ENCODE results near the gene STX8. TPM values are rescaled to one million over a fixed set of nuclear protein-coding genes. Genes with fewer than 3 reads are reported as not detected.

STX8 gene
- total RNA-seq, 1 experiment from 2014 or later: 49.0 TPM

DNA sequence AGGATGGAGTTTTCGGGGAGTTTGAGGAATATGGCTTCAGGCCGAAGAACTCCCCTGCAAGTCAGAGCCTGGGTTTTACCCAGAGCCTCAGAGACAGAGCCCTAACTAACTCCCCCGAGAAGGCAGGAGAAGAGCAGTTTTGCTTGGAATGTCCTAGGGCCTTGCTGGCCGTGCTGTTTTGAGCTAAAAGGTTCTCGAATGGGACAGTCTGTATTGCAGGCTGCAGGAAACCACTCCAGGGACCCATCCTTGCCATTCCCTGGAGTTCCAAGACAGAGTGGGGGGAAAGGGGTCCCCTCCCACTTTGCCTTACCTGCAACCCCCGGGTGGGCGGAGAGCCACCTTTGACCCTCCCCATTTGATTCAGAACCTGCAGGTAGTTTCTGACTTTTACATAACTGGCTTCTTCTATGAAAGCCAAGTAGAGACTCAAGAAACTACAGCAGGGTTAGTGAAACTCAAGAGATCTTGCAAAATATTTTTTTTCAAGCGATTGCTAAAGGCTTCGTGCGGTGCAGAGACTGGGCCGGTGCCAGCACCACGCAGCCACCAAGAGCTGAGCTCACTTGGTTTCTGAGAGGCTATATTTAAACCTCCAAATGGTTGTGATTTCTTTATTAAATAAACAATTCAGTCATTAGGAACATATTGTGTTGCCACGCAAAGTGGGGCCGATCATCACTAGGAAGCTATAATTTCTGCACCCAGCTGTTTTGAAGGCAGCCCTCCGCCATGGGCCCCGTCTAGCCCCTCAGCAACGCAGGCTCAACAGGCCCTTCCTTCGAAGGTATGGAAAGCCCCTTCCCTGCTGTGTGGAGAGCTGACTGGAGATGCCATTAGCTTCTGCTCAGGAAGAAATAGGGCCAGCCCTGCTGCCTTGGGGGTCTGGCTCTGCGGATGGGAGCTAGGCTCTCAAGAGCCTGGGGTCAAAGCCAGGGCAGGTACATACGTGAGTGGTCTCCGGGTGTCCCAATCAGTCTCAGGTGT is 331.3 kb downstream of the STX8 start:
- no peak for DNase-seq (ENCODE audit: unreplicated experiment)
- no peak overlapping the region for H3K27ac Mint-ChIP-seq (ENCODE audit: low read depth, unreplicated experiment)
- intact Hi-C loops (cut with micrococcal nuclease): no loop called here
- H3K9me3 Mint-ChIP-seq (ENCODE audit: unreplicated experiment): no peaks in the 10 kb centered on the region
- TF ChIP-seq, protein P1, sequence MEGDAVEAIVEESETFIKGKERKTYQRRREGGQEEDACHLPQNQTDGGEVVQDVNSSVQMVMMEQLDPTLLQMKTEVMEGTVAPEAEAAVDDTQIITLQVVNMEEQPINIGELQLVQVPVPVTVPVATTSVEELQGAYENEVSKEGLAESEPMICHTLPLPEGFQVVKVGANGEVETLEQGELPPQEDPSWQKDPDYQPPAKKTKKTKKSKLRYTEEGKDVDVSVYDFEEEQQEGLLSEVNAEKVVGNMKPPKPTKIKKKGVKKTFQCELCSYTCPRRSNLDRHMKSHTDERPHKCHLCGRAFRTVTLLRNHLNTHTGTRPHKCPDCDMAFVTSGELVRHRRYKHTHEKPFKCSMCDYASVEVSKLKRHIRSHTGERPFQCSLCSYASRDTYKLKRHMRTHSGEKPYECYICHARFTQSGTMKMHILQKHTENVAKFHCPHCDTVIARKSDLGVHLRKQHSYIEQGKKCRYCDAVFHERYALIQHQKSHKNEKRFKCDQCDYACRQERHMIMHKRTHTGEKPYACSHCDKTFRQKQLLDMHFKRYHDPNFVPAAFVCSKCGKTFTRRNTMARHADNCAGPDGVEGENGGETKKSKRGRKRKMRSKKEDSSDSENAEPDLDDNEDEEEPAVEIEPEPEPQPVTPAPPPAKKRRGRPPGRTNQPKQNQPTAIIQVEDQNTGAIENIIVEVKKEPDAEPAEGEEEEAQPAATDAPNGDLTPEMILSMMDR (IDR thresholded peaks at IDR 0.05; ENCODE audit: unreplicated experiment): no peak
- POLR2A ChIA-PET: no interaction called here
- BruUV-seq (replicated peaks): no TSS peak
- no peaks in the 10 kb centered on the region for H3K36me3 Mint-ChIP-seq (ENCODE audit: insufficient read depth, unreplicated experiment)
- CTCF ChIA-PET: no interaction called here
- no peaks in the 10 kb centered on the region for H3K27me3 Mint-ChIP-seq (ENCODE audit: insufficient read depth, unreplicated experiment)
- H3K4me3 Mint-ChIP-seq (ENCODE audit: unreplicated experiment): no peak overlapping the region
- no peaks in the 10 kb centered on the region for H3K4me1 Mint-ChIP-seq (ENCODE audit: insufficient read depth, unreplicated experiment)

DNA sequence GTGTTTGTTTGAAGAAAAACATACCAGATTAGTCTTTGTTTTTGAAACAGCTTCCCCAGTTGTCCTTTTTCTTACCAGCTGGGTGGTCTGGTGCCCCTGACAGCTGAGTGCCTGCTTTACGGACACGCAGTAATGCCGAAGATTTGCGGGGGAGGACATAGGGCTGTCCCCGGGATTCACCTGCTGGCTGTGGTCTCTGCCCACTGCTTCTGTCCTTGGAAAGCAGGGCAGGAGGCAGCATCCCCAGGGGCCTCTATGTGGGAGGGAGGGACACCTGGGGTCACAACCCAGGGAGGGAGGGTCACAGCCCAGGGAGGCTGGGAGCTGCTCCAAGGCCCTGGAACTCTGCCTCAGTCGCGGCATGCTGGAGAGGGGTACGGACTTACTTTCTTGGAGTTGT is 332.6 kb downstream of the STX8 start:
- Mint-ChIP-seq H3K4me1 (ENCODE audit: insufficient read depth, unreplicated experiment) (no peaks in the 10 kb centered on the region), H3K27me3 (ENCODE audit: insufficient read depth, unreplicated experiment) (no peaks in the 10 kb centered on the region), H3K27ac (ENCODE audit: low read depth, unreplicated experiment) (no peak overlapping the region), H3K4me3 (ENCODE audit: unreplicated experiment) (no peak overlapping the region), H3K36me3 (ENCODE audit: insufficient read depth, unreplicated experiment) (no peaks in the 10 kb centered on the region), H3K9me3 (ENCODE audit: unreplicated experiment) (no peaks in the 10 kb centered on the region)
- TF ChIP-seq, protein P1 (IDR thresholded peaks at IDR 0.05; ENCODE audit: unreplicated experiment): no peak
- no TSS peak for BruUV-seq (replicated peaks)
- CTCF ChIA-PET: no interaction called here
- intact Hi-C loops (cut with micrococcal nuclease): no loop called here
- POLR2A ChIA-PET: no interaction called here
- DNase-seq (ENCODE audit: unreplicated experiment): no peak

DNA sequence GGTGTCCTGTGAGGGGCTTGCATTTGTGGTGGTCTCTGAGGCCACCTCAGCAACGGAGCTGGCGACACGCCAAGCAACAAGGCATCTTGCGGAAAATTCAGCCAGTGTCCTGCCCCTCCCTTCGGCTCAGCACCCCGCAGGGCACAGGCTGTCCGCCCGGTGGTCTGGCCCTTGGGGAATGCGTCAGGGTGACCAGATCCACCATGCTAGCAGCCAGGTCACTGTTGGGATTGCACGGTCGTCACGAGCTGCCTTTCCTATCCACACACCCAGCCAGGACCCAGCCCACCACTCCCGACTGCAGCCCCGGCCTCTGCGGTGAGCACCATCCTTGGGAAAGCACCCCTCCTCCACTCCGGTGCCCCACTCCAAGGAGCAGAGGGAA is 333.1 kb downstream of the STX8 start:
- H3K4me1 Mint-ChIP-seq (ENCODE audit: insufficient read depth, unreplicated experiment): no peaks in the 10 kb centered on the region
- TF ChIP-seq, protein P1 (IDR thresholded peaks at IDR 0.05; ENCODE audit: unreplicated experiment): no peak
- H3K4me3 Mint-ChIP-seq (ENCODE audit: unreplicated experiment): no peak overlapping the region
- BruUV-seq (replicated peaks): no TSS peak
- H3K9me3 Mint-ChIP-seq (ENCODE audit: unreplicated experiment): no peaks in the 10 kb centered on the region
- H3K27ac Mint-ChIP-seq (ENCODE audit: low read depth, unreplicated experiment): no peak overlapping the region
- H3K27me3 Mint-ChIP-seq (ENCODE audit: insufficient read depth, unreplicated experiment): no peaks in the 10 kb centered on the region
- DNase-seq (ENCODE audit: unreplicated experiment): no peak
- POLR2A ChIA-PET: no interaction called here
- H3K36me3 Mint-ChIP-seq (ENCODE audit: insufficient read depth, unreplicated experiment): no peaks in the 10 kb centered on the region
- intact Hi-C loops (cut with micrococcal nuclease): no loop called here
- CTCF ChIA-PET: no interaction called here

DNA sequence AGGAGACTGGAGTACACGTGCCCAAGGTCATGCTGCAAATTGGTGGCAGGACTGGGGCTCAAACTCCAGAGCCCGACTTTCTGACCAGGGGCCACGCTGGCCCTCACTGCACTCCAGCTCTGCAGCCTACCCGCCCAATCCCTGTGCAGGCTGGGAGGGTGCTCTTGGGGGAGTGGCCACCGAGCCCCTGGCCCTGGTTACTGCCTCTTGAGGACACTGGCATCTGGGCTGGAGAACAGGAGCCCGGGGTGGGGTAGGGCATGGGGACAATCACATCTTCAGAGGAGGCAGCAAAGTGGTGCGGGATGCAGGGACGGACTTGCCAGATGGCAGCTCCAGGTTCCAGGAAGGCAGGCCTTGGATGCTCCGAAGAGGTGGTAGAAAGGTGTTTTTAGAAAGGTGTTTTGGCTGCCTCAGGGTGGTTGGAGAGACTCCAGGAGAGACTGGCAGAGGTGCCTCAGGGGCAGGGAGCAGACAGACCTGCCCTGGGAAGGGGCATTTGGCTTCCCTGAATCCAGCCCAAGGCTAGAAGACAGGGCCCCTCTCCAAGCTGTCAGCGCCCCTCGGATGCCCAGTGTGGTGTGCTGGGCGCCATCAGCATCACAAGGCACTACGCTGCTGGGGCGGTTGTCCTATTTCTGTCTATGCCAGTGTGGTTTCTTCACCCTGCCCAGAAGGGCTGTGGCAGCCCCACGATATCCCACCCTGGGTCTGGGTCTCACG is 333.7 kb downstream of the STX8 start:
- Mint-ChIP-seq H3K36me3 (ENCODE audit: insufficient read depth, unreplicated experiment) (no peaks in the 10 kb centered on the region), H3K27me3 (ENCODE audit: insufficient read depth, unreplicated experiment) (no peaks in the 10 kb centered on the region), H3K27ac (ENCODE audit: low read depth, unreplicated experiment) (no peak overlapping the region), H3K9me3 (ENCODE audit: unreplicated experiment) (no peaks in the 10 kb centered on the region), H3K4me3 (ENCODE audit: unreplicated experiment) (no peak overlapping the region), H3K4me1 (ENCODE audit: insufficient read depth, unreplicated experiment) (no peaks in the 10 kb centered on the region)
- intact Hi-C loops (cut with micrococcal nuclease): no loop called here
- POLR2A ChIA-PET: no interaction called here
- DNase-seq (ENCODE audit: unreplicated experiment): no peak
- BruUV-seq (replicated peaks): no TSS peak
- CTCF ChIA-PET: no interaction called here
- TF ChIP-seq, protein P1 (IDR thresholded peaks at IDR 0.05; ENCODE audit: unreplicated experiment): no peak

Data from MCF 10A (cell line).